Ramos (cell line): Measurements from ENCODE around the gene NKD1.

Experiments used
- in situ Hi-C: fragments of 300-500 bp; cut with MboI; formaldehyde crosslinking; loops from one replicate; pipeline ENCODE4 v1.14.3; 2022; ENCODE audit warnings: low sequenced_read_pairs; ENCODE audit not compliant: unreplicated experiment

NKD1 gene

DNA sequence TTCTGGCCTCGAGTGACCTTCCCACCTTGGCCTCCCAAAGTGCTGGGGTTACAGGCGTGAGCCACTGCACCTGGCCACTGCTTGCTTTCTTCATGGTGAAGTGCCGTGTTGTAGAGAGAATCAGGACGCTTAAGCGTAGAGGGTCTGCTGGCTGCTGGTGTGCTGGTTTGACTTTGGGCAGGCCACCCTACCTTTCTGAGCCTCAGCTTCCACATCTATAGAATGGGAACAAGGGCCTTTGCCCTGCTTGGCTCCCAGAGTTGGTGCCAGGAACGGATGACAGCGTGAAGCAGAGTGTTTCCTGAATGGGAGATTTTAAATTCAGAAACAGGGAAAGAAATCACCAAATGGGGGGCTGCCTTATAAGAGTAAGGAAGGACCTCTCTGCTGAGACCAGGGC lies 60.9 kb downstream of the NKD1 start:
- in situ Hi-C loops: no loop called here

DNA sequence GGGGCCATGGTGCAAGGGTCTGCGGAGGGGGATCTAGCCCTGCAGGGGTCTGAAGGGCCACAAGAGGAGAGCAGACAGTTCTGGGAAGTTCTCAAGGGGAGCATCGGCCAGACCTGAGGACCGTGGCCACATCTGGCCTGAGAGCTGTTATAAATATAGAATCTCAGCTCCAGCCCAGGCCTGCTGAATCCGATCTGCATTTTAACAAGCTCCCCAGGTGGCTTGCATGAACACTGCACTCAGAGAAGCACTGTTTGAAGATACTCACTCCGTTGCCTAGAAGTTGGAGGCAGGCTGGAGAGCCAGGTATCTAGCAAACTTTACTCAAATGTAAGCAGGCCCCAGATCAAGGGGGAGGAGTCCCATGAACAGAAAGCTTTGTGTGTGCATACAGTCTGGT lies 61.3 kb downstream of the NKD1 start:
- in situ Hi-C loops: no loop called here

- in situ Hi-C loops: no loop called here
Observed at GRCh38 chr16:50610331-50611262, 62.4 kb downstream of the NKD1 start.

DNA sequence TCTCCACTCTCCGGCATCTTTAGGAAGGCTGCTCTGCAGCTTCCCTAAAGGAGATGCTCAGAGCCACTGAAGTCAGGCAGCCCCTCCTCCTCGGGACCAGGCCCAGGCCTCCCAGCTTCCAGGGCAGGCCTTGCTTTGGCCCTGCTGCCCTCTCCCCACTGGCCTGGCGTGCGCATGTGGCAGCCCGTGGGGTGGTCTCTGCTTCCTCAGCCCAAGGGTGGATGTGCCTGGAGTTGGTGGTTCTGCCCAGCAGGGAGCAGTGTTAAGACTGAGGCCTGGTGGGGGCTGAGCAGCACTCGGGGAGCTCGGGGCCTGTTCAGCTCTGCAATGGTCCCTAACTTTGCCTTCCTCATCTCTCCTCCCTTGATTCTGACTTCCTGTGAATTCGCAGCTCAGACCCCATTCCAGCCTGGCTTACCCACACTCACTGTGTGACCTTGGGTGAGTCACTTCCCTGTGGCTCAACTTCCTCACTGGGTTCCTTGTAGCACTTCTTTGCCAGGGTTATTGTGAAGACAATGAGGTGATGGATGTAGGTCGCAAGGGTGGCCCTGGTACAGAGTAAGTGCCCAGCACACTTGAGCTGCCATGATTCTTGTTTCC lies 63.2 kb downstream of the NKD1 start:
- in situ Hi-C loops: no loop called here

- in situ Hi-C loops: no loop called here
Observed at GRCh38 chr16:50611995-50612848, 64.0 kb downstream of the NKD1 start.

- in situ Hi-C loops: no loop called here
Observed at GRCh38 chr16:50612849-50613198, 64.6 kb downstream of the NKD1 start.

- in situ Hi-C loops: no loop called here
Observed at GRCh38 chr16:50613281-50613963, 65.2 kb downstream of the NKD1 start.

DNA sequence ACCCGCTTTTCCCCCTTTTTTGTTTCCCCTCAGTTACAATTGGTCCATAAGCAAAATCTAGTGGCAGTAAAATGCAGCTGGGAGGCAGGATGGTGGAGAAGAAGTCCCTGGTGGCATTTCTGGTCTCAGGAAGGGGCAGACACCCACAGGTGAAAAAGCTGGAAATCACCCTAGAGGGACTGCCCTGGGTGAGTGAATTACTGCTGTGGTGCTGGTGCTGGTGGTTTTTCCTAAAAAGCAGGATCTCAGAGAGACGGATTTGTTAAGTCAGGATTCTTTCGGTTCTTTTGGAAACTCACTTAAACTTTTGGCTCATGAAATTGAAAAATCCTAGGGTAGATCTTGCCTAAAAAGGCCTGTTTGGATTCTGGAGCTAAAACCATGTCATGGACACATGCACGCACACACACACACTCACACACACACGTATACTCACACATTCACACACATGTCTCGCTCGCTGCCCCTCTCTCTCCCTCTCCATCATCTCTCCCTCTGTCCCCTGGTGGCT lies 65.8 kb downstream of the NKD1 start:
- in situ Hi-C loops: no loop called here

GRCh38 chr16:50614955-50615724 lies 66.9 kb downstream of the NKD1 start:
- in situ Hi-C loops: no loop called here

- in situ Hi-C loops: no loop called here
Observed at GRCh38 chr16:50615891-50616290, 67.7 kb downstream of the NKD1 start.

- in situ Hi-C loops: no loop called here
Observed at GRCh38 chr16:50616386-50616785, 68.2 kb downstream of the NKD1 start.

DNA sequence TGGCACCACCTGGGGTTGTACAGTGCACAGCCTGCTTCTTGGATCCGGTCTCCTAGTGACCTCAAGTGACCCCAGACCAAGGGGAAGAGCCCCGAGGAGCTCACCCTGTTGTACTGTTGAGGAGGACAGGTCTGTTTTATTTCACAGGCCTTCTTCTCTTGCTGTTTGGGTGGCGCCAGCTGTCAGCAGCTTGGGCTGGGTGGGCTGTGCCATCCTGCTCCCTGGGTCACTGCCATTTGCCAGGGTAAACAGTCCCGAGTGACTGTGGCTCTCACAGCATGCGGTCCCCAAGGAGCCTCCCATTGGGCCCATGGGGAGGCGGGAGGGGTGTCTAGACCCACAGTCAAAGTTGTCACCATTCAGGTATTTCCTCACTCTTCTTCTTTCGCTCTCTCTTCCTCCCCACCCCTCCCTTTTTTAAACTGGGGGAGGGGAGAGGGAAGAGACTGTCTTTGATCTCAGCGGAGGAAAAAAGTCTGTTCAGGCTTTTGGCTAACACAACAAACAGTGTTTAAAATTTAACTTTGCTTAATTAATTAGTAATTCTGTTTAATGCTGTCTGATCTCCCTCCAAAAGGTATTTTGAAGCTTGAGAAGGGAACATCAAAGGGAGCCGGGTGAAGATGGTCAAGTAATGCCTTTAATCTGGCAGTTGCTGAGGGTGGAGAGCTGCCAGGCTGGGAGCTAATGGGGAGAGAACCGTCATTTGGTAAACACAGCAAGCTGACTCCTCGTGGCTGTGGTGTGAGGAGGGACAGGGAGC lies 68.9 kb downstream of the NKD1 start:
- in situ Hi-C loops: no loop called here

DNA sequence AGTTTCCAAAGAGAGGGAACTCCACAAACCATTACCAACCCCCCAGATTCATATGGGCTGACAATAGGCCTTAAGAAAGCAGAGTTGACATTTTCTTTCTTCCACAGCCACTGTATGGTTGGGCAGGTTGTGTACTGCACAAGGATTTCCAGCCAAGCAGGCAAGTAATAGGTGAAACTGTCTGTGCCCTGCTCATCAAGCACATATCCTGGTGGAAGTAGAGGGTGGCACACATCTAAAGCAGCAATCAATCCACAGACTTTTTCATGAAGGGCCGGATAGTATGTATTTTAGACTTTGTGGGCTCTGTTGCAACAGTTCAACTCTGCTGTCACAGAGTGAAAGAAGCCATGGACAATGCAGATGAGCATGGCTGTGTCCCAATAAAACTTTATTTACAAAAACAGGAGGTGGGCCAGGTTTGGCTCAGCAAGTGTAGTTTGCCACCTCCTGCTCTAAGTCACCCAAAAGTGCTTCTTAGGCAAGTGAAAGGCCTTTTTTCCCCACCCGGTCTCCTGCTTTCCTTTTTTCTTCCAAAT lies 69.5 kb downstream of the NKD1 start:
- in situ Hi-C loops: no loop called here

- in situ Hi-C loops: no loop called here
Observed at GRCh38 chr16:50618238-50618918, 70.2 kb downstream of the NKD1 start.

DNA sequence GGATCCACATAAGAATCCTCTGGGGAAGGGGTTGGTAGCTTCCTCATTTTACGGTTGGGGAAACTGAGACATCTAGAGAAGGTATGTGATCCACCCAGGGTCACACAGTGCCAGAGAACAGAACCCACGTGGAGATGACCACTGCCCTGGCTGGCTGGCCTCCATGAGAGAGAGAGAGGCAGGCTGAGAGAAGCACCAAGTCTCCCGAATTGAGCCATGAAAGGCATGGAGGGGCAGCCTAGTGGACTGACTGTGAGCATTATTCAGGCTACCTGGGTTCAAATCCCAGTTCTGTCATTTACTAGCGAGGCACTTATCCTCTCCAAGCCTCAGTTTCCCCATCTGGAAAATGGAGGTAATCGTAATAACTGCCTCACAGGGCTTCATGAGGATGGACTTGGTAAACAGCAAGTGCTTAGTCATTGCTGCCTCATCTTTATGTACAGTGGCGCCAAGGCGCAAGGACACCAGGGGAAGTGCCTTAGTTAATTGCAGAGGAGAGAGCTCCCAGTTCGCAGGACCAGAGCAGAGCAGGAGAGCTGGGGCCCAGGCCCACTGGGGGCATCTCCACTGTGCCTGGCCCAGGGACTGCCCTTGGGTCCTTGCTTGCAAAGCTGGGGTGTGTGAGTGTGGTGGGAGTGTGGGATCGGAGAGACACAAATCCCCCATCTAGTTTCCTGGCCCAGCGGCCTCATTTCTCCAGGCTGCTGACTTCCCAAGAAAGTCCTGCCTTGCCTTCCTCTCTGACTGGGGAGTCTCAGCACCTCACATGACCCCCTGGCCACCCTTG lies 71.7 kb downstream of the NKD1 start:
- in situ Hi-C loops: no loop called here

GRCh38 chr16:50620646-50621451 lies 72.7 kb downstream of the NKD1 start:
- in situ Hi-C loops: no loop called here
